Omental fat pad (tissue), 4 donors: Measurements from ENCODE around the gene PKD2L1. TPM values are rescaled to one million over a fixed set of nuclear protein-coding genes. Genes with fewer than 3 reads are reported as not detected.

ENCODE experiments used
- ATAC-seq: fragments of 150-250 bp; one replicate; pipeline ENCODE4 v1.9.1; 2016; ENCODE audit warnings: mild to moderate bottlenecking, moderate library complexity; ENCODE audit not compliant: low FRiP score
- DNase-seq: peaks from one replicate; pipeline ENCODE4 v3.0.0-alpha.2; 2019; ENCODE audit warnings: low spot score
- CTCF ChIP-seq, 3 donors: fragments of 450-650 bp; IDR thresholded peaks; one replicate each; pipeline ENCODE4 v1.5.1; 2016 to 2017; ENCODE audit warnings: antibody characterized with exemption in 3 of 3, mild to moderate bottlenecking in 3 of 3, moderate library complexity in 2 of 3
- total RNA-seq, 4 donors: library from RNA; depleted of rRNA; stranded (reverse); fragments of >200 nt; gene quantifications; one replicate each; pipeline ENCODE4 v1.1.0, GENCODE V29; 2016

Gene PKD2L1
- total RNA-seq, 4 donors from 2014 or later: 0.24 to 0.37 TPM; not detected in 2

- no peak for ATAC-seq
- no peak for TF ChIP-seq CTCF (IDR thresholded peaks at IDR 0.05)
- no peak for DNase-seq
Measured at GRCh38 chr10:100360234-100360633, 30.2 kb upstream of the PKD2L1 start.

- ATAC-seq (no peak), DNase-seq (no peak)
- no peak for TF ChIP-seq CTCF (IDR thresholded peaks at IDR 0.05)
Measured at GRCh38 chr10:100359529-100360150, 29.6 kb upstream of the PKD2L1 start.

GRCh38 chr10:100359030-100359432, 29.0 kb upstream of the PKD2L1 start:
- DNase-seq: no peak
- no peak for ATAC-seq
- no peak for TF ChIP-seq CTCF (IDR thresholded peaks at IDR 0.05)

GRCh38 chr10:100357059-100357858, 27.2 kb upstream of the PKD2L1 start:
- ATAC-seq: no peak
- DNase-seq: no peak
- no peak for TF ChIP-seq CTCF (IDR thresholded peaks at IDR 0.05)

- no peak for ATAC-seq
- no peak for DNase-seq
Measured at GRCh38 chr10:100356067-100357017, 26.3 kb upstream of the PKD2L1 start.

GRCh38 chr10:100355086-100355485, 25.1 kb upstream of the PKD2L1 start:
- no peak for DNase-seq
- no peak for TF ChIP-seq CTCF (IDR thresholded peaks at IDR 0.05)
- no peak for ATAC-seq

More at GRCh38 chr10:100356067-100357017, 26.3 kb upstream of the PKD2L1 start:
- no peak for TF ChIP-seq CTCF (IDR thresholded peaks at IDR 0.05)
